ENCODE results near the gene ADH1C.
A peak's percentile ranks its signal among the peaks of the same experiment; 100 is the strongest.
"Not testable (repeated sequence)": the region's sequence is repeated elsewhere in the genome, so short reads cannot be mapped to it uniquely, and the experiment has no call there.

ADH1C gene

DNA sequence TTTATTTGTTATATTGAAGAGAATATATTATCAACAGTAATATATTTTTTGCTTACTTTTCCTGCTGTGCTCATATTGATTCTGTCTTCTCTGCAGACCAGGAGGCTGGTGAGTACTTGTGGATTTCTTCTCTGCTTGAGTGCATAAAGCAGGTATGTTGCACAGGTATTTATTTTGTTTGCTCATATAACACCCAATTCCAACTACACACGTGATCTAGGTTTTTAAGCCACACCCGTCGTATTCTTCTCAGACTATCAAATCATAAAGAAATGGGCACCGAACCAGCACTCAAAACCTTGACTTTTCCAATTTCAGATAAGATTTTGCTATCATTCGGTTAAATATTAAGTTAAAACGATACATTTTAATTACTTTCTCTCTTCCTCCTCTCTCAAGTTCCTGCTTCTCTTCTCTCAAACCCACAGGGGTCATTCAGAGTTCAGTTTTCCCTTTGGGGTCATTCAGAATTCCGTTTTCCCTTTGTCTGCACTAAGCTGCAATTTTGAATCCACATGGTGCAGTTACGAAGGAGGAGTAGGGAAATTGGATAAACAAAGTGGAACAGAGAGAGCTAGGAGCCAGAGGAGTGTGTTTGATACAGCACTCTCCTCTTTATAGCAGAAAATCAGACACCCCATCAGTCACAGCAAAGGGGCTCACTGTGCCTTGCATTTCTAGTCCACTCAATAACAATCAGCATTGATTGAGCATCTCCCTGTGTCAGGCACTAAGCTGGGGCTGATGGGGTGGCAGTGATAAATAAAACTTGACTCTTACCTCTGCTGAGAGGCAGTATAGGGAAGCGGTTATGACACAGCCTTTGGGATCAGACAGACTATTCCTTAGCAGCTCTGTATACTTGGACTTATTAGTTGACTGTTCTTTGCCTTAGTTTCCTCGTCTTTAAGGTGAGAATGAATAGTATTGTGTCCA is at the start of gene ADH1C:
Gene ADH1C (minus strand): TSS at position 145 of the 936 bp plus-strand sequence. CDS start 71 bp downstream, at position 74.
- peak; percentile 4 for DNase-seq (ENCODE audit: low spot score)

- DNase-seq (ENCODE audit: low spot score), result no peak
These were observed 48.3 kb upstream of the ADH1C start for GRCh38 chr4:99400831-99401230.

- DNase-seq (ENCODE audit: low spot score), result no peak
These were observed 46.5 kb upstream of the ADH1C start for GRCh38 chr4:99399017-99399416.

DNA sequence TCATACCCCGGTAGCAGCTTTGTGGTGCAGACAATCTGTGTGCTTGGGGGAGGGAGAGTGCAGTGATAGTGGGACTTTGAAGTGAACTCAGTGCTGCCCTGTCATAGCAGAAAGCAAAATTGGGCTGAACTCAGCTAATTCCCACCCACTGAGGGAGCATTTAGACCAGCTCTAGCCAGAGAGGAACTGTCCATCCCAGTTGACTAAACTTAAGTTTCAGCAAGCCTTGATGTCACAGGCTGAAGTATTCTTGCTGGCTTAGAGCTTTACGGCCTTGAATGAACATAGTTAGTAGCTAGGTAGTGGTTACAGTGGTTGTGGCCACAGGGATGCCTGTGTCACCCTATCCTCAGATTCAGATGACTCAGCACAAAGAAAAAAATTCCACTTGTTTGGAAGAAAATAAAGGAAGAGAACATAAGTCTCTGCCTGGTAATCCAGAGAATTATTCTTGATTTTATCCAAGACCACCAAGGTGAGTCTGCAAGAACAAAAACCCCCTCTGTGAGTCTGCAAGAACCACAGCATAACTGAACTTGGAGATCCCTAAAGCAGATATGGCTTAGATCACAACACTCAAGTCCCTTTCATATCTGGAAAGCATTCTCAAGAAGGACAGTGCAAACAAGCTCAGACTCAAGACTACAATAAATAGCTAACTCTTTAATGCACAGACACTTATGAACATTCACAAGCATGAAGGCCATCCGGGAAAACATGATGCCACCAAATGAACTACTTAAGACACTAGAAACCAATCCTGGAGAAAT is 43.2 kb upstream of the ADH1C start:
- DNase-seq (ENCODE audit: low spot score), result no peak

DNA sequence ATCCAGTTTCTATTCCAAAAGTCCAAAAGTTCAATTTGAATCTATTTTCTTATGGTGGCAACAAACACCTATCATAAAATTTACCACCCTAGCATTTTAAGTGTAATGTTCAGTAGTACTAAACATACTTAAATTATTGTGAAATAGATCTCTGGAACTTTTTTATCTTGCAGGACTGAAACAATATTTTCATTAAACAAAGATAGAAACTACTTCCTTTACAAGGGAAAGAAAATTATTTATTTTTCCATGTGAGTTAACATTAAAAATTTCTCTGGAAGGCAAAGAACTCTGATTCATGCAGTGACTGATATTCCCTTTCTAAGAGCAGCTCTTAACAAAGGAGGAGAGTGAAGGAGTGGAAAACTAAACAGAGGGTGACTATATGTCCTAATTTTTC is 42.4 kb upstream of the ADH1C start:
- no peak for DNase-seq (ENCODE audit: low spot score)

DNA sequence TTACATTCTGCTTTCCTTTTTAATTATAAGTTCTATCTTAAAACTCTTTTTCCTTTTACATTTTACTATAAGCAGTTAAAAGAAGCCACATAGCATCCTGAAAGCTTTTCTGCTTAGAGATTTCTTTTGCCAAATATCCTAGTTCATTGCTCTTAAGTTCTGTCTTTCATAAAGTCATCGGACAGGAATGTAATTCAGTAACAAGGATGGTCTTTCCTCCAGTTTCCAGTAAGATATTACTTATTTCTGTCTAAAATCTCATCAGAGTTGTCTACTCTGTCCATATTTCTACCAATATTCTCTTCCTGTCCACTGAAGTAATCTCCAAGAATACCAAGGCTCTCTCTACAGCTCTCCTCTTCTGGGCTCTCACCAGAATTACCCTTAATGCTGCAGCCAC is 37.5 kb upstream of the ADH1C start:
- DNase-seq (ENCODE audit: low spot score), result no peak

DNA sequence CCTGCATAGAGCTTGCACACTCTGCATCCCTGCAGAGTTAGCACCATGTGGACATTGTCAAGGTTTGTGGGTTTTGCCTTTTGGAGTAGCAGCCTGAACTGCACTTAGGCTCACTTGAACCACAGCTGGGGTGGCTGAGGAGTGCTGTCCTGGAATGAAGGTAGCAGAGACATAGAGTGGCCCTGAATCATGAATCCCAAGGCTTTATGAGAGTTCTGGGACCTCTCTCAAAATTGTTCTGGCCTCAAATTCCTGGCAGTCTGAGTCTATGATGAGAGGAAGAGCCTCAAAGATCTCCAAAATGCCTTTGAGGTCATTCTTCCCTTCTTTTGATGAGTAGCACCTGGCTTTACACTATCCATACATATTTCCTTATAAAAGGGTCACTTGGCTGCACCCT is 37.1 kb upstream of the ADH1C start:
- DNase-seq (ENCODE audit: low spot score), result no peak

- no peak for DNase-seq (ENCODE audit: low spot score)
These were observed 31.4 kb upstream of the ADH1C start for GRCh38 chr4:99383833-99384392.

- DNase-seq (ENCODE audit: low spot score), result no peak
These were observed 30.9 kb upstream of the ADH1C start for GRCh38 chr4:99383399-99383798.

GRCh38 chr4:99382745-99383360 is 30.3 kb upstream of the ADH1C start:
- DNase-seq (ENCODE audit: low spot score), result no peak

- no peak for DNase-seq (ENCODE audit: low spot score)
These were observed 29.1 kb upstream of the ADH1C start for GRCh38 chr4:99381588-99382175.

- DNase-seq (ENCODE audit: low spot score), result no peak
These were observed 27.0 kb upstream of the ADH1C start for GRCh38 chr4:99379571-99379970.

DNA sequence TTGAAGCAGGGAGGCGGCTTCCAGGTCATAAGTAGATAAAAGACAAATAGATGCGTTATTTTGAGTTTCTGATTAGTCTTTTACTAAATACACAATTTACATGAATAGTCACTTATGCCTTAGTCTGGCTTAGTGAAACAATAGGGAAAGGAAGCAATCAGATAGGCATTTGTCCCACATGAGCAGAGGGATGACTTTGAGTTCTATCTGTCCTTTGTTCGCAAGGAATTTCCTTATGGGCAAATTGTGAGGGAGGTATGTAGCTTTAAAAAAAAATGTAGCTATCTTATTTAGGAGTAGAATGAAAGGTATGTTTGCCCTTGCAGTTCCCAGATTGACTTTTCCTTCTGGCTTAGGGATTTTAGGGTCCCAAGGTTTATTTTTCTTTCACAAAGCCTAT is 26.3 kb upstream of the ADH1C start:
- DNase-seq (ENCODE audit: low spot score), result no peak

GRCh38 chr4:99377341-99377740 is 24.8 kb upstream of the ADH1C start:
- not testable (repeated sequence) for DNase-seq (ENCODE audit: low spot score)

GRCh38 chr4:99372464-99372863 is 19.9 kb upstream of the ADH1C start:
- not testable (repeated sequence) for DNase-seq (ENCODE audit: low spot score)

GRCh38 chr4:99367817-99368216 is 15.3 kb upstream of the ADH1C start:
- not testable (repeated sequence) for DNase-seq (ENCODE audit: low spot score)

DNA sequence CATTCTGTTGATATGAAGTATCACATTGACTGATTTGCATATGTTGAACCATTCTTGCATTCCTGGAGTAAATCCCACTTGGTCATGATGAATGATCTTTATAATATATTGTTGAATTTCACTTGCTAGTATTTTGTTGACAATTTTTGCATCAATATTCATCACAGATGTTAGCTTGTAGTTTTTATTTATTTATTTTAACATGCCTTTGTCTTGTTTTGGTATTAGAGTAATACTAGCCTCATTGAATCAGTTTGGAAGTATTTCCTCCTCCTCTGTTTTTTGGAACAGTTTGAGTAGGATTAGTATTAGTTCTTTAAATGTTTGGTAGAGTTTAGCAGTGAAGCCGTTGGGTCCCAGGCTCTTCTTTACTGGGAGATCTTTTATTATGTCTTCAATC is 13.9 kb upstream of the ADH1C start:
- no peak for DNase-seq (ENCODE audit: low spot score)

GRCh38 chr4:99362768-99363167 is 10.2 kb upstream of the ADH1C start:
- no peak for DNase-seq (ENCODE audit: low spot score)

GRCh38 chr4:99361899-99362275 is 9.3 kb upstream of the ADH1C start:
- DNase-seq (ENCODE audit: low spot score), result no peak

GRCh38 chr4:99361268-99361898 is 8.8 kb upstream of the ADH1C start:
- no peak for DNase-seq (ENCODE audit: low spot score)

- DNase-seq (ENCODE audit: low spot score), result no peak
These were observed 7.1 kb upstream of the ADH1C start for GRCh38 chr4:99359480-99360204.
